Measurements from ENCODE around the gene RILPL2. TPM values are rescaled to one million over a fixed set of nuclear protein-coding genes. Genes with fewer than 3 reads are reported as not detected.

RILPL2 gene
- total and polyA plus RNA-seq, 2 of the 13 experiments (the other 11 are each of a cell fraction or from before 2014, with no cell fraction given): 2.7 to 8.1 TPM

DNA sequence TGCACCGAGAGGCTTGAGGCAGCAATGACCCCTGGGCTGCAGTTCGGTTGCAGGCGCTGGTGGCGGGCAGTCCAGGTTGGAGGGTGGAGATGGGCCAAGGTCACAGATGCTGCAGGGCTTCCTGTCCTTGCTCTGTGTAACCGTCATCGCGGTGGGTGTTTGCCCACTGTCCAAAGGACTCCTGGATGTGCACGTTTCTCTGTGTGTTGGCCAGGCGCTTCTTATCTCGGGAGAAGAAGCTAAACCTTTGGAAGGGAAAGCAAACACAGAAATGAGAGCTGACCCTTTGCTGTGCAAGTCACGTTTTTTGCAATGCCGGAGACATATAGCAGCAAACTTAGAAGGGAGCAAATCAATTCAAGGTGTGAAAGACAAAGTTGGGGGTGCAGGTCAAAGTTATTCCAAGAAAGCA lies 36.0 kb upstream of the RILPL2 start (continued):
- TF ChIP-seq PHB2 (IDR thresholded peaks at IDR 0.05; ENCODE audit: partially characterized antibody) (no peak), NR2F6 (IDR thresholded peaks at IDR 0.05) (no peak; the same call in none of the 2 replicates), NR2F6 (CRISPR knock-in tag; IDR thresholded peaks at IDR 0.05) (peak; percentile 93), ZBTB38 (CRISPR knock-in tag; IDR thresholded peaks at IDR 0.05) (peak; percentile 97), ZNF430 (CRISPR knock-in tag; IDR thresholded peaks at IDR 0.05) (peak; percentile 69; the same call in 1 of the 2 replicates), CHCHD3 (CRISPR knock-in tag; IDR thresholded peaks at IDR 0.05) (no peak), U2AF2 (IDR thresholded peaks at IDR 0.05; ENCODE audit: low read depth, low read length) (no peak), ZNF234 (CRISPR knock-in tag; conservative IDR thresholded peaks at IDR 0.05) (no peak), ZNF670 (CRISPR knock-in tag; IDR thresholded peaks at IDR 0.05; ENCODE audit: borderline replicate concordance) (peak; percentile 32; the same call in 1 of the 2 replicates), REPIN1 (CRISPR knock-in tag; IDR thresholded peaks at IDR 0.05; ENCODE audit: borderline replicate concordance, low read depth) (0 out of 2 replicates have a peak, but pooled peaks have one; percentile 72), SALL1 (CRISPR knock-in tag; IDR thresholded peaks at IDR 0.05) (peak; percentile 97), NFKBIZ (CRISPR knock-in tag; IDR thresholded peaks at IDR 0.05) (no peak), ZC3H4 (CRISPR knock-in tag; IDR thresholded peaks at IDR 0.05; ENCODE audit: borderline replicate concordance) (no peak; the same call in 1 of the 2 replicates), ZFYVE20 (CRISPR knock-in tag; IDR thresholded peaks at IDR 0.05; ENCODE audit: borderline replicate concordance, low read depth) (no peak), GATA4 (IDR thresholded peaks at IDR 0.05; ENCODE audit: borderline replicate concordance, low read depth) (peak; percentile 66; the same call in 1 of the 2 replicates), GTF2F1 (IDR thresholded peaks at IDR 0.05; ENCODE audit: low read length) (no peak), ZBTB1 (CRISPR knock-in tag; IDR thresholded peaks at IDR 0.05; ENCODE audit: borderline replicate concordance) (no peak)
- TF ChIP-seq, protein P1, sequence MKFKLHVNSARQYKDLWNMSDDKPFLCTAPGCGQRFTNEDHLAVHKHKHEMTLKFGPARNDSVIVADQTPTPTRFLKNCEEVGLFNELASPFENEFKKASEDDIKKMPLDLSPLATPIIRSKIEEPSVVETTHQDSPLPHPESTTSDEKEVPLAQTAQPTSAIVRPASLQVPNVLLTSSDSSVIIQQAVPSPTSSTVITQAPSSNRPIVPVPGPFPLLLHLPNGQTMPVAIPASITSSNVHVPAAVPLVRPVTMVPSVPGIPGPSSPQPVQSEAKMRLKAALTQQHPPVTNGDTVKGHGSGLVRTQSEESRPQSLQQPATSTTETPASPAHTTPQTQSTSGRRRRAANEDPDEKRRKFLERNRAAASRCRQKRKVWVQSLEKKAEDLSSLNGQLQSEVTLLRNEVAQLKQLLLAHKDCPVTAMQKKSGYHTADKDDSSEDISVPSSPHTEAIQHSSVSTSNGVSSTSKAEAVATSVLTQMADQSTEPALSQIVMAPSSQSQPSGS (CRISPR knock-in tag; IDR thresholded peaks at IDR 0.05): peak; percentile 84; the same call in 1 of the 2 replicates
- TF ChIP-seq, protein P2, sequence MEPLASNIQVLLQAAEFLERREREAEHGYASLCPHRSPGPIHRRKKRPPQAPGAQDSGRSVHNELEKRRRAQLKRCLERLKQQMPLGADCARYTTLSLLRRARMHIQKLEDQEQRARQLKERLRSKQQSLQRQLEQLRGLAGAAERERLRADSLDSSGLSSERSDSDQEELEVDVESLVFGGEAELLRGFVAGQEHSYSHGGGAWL (CRISPR knock-in tag; IDR thresholded peaks at IDR 0.05): 0 out of 2 replicates have a peak, but pooled peaks have one; percentile 43
- TF ChIP-seq, protein P3, sequence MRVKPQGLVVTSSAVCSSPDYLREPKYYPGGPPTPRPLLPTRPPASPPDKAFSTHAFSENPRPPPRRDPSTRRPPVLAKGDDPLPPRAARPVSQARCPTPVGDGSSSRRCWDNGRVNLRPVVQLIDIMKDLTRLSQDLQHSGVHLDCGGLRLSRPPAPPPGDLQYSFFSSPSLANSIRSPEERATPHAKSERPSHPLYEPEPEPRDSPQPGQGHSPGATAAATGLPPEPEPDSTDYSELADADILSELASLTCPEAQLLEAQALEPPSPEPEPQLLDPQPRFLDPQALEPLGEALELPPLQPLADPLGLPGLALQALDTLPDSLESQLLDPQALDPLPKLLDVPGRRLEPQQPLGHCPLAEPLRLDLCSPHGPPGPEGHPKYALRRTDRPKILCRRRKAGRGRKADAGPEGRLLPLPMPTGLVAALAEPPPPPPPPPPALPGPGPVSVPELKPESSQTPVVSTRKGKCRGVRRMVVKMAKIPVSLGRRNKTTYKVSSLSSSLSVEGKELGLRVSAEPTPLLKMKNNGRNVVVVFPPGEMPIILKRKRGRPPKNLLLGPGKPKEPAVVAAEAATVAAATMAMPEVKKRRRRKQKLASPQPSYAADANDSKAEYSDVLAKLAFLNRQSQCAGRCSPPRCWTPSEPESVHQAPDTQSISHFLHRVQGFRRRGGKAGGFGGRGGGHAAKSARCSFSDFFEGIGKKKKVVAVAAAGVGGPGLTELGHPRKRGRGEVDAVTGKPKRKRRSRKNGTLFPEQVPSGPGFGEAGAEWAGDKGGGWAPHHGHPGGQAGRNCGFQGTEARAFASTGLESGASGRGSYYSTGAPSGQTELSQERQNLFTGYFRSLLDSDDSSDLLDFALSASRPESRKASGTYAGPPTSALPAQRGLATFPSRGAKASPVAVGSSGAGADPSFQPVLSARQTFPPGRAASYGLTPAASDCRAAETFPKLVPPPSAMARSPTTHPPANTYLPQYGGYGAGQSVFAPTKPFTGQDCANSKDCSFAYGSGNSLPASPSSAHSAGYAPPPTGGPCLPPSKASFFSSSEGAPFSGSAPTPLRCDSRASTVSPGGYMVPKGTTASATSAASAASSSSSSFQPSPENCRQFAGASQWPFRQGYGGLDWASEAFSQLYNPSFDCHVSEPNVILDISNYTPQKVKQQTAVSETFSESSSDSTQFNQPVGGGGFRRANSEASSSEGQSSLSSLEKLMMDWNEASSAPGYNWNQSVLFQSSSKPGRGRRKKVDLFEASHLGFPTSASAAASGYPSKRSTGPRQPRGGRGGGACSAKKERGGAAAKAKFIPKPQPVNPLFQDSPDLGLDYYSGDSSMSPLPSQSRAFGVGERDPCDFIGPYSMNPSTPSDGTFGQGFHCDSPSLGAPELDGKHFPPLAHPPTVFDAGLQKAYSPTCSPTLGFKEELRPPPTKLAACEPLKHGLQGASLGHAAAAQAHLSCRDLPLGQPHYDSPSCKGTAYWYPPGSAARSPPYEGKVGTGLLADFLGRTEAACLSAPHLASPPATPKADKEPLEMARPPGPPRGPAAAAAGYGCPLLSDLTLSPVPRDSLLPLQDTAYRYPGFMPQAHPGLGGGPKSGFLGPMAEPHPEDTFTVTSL (CRISPR knock-in tag; IDR thresholded peaks at IDR 0.05; ENCODE audit: borderline replicate concordance): no peak; the same call in 1 of the 2 replicates
- TF ChIP-seq, protein P4, sequence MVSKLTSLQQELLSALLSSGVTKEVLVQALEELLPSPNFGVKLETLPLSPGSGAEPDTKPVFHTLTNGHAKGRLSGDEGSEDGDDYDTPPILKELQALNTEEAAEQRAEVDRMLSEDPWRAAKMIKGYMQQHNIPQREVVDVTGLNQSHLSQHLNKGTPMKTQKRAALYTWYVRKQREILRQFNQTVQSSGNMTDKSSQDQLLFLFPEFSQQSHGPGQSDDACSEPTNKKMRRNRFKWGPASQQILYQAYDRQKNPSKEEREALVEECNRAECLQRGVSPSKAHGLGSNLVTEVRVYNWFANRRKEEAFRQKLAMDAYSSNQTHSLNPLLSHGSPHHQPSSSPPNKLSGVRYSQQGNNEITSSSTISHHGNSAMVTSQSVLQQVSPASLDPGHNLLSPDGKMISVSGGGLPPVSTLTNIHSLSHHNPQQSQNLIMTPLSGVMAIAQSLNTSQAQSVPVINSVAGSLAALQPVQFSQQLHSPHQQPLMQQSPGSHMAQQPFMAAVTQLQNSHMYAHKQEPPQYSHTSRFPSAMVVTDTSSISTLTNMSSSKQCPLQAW (CRISPR knock-in tag; IDR thresholded peaks at IDR 0.05): peak; percentile 65; the same call in 1 of the 2 replicates
- TF ChIP-seq, protein P5, sequence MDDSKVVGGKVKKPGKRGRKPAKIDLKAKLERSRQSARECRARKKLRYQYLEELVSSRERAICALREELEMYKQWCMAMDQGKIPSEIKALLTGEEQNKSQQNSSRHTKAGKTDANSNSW (CRISPR knock-in tag; IDR thresholded peaks at IDR 0.05; ENCODE audit: borderline replicate concordance): no peak

Measured in HepG2 (cell line).